SK-N-SH treated with all-trans-retinoic acid at 6 μM for 48 hours (cell line): ENCODE results near the gene BCAT1.
A peak's percentile ranks its signal among the peaks of the same experiment; 100 is the strongest.

Experiments
- ATAC-seq: fragments of 200-7000 bp; cut with Tn5 transposase; 3 replicates; pipeline ENCODE4 v1.9.1; 2020; ENCODE audit warnings: mild to moderate bottlenecking, moderate library complexity
- ARNTL ChIP-seq: fragments of 450-650 bp; formaldehyde crosslinking; IDR thresholded peaks from 2 replicates; pipeline ENCODE4 v1.5.0; 2020; ENCODE audit warnings: low read depth, mild to moderate bottlenecking, moderate library complexity, borderline replicate concordance
- BACH2 ChIP-seq: fragments of 250-450 bp; sonication (Bioruptor Pico); IDR thresholded peaks from 2 replicates; pipeline ENCODE4 v1.9.0; 2021; ENCODE audit warnings: mild to moderate bottlenecking, borderline replicate concordance
- CSDC2 ChIP-seq: fragments of 250-450 bp; sonication (Bioruptor Pico); IDR thresholded peaks from 2 replicates; pipeline ENCODE4 v1.5.0; 2020; ENCODE audit warnings: mild to moderate bottlenecking, moderate library complexity
- ESRRG ChIP-seq: fragments of 250-450 bp; sonication (Bioruptor Pico); IDR thresholded peaks from 2 replicates; pipeline ENCODE4 v1.6.1; 2021; ENCODE audit warnings: mild to moderate bottlenecking
- GLIS3 ChIP-seq: fragments of 250-450 bp; sonication (Bioruptor Pico); IDR thresholded peaks from 2 replicates; pipeline ENCODE4 v1.5.0; 2020; ENCODE audit warnings: mild to moderate bottlenecking, moderate library complexity
- ISL1 ChIP-seq: fragments of 250-450 bp; sonication (Bioruptor Pico); IDR thresholded peaks from 2 replicates; pipeline ENCODE4 v2.1.2; 2022; ENCODE audit warnings: mild to moderate bottlenecking, moderate library complexity
- PPARA ChIP-seq: fragments of 250-450 bp; sonication (Bioruptor Pico); IDR thresholded peaks from 2 replicates; pipeline ENCODE4 v1.5.0; 2020; ENCODE audit warnings: mild to moderate bottlenecking, borderline replicate concordance
- RARB ChIP-seq: fragments of 250-450 bp; sonication (Bioruptor Pico); IDR thresholded peaks from 2 replicates; pipeline ENCODE4 v1.8.0; 2021; ENCODE audit warnings: mild to moderate bottlenecking, moderate library complexity
- TCF4 ChIP-seq: fragments of 250-450 bp; sonication (Bioruptor Pico); IDR thresholded peaks from 2 replicates; pipeline ENCODE4 v1.8.0; 2021; ENCODE audit warnings: mild to moderate bottlenecking, moderate library complexity, borderline replicate concordance
- TOX ChIP-seq: fragments of 250-450 bp; sonication (Bioruptor Pico); IDR thresholded peaks from 2 replicates; pipeline ENCODE4 v1.8.0; 2021; ENCODE audit warnings: mild to moderate bottlenecking, moderate library complexity, borderline replicate concordance
- ZC3H10 ChIP-seq: fragments of 250-450 bp; sonication (Bioruptor Pico); IDR thresholded peaks from 2 replicates; pipeline ENCODE4 v1.5.1; 2021; ENCODE audit warnings: mild to moderate bottlenecking, moderate library complexity
- ZFP3 ChIP-seq: fragments of 250-450 bp; sonication (Bioruptor Pico); IDR thresholded peaks from 2 replicates; pipeline ENCODE4 v1.5.0; 2020; ENCODE audit warnings: mild to moderate bottlenecking, moderate library complexity
- ZFP30 ChIP-seq: fragments of 450-650 bp; formaldehyde crosslinking; IDR thresholded peaks from 2 replicates; pipeline ENCODE4 v1.5.0; 2022; ENCODE audit warnings: mild to moderate bottlenecking, moderate library complexity
- ZNF565 ChIP-seq: fragments of 450-650 bp; formaldehyde crosslinking; conservative IDR thresholded peaks from 2 replicates; pipeline ENCODE4 v1.5.0; 2020; ENCODE audit warnings: low read depth, mild to moderate bottlenecking, moderate library complexity
- ZNF8 ChIP-seq: fragments of 450-650 bp; formaldehyde crosslinking; IDR thresholded peaks from 2 replicates; pipeline ENCODE4 v1.5.0; 2020; ENCODE audit warnings: mild to moderate bottlenecking, moderate library complexity
- TF ChIP-seq, protein P1 (sequence below): fragments of 250-450 bp; sonication (Bioruptor Pico); IDR thresholded peaks from 2 replicates; pipeline ENCODE4 v1.8.0; 2020; ENCODE audit warnings: mild to moderate bottlenecking, moderate library complexity, borderline replicate concordance
- TF ChIP-seq, protein P2 (sequence below): fragments of 250-450 bp; sonication (Bioruptor Pico); IDR thresholded peaks from 2 replicates; pipeline ENCODE4 v1.8.0; 2021; ENCODE audit warnings: low read depth, mild to moderate bottlenecking, moderate library complexity, borderline replicate concordance
- TF ChIP-seq, protein P3 (sequence below): fragments of 250-450 bp; sonication (Bioruptor Pico); IDR thresholded peaks from 2 replicates; pipeline ENCODE4 v1.5.1; 2020; ENCODE audit warnings: low read depth, mild to moderate bottlenecking, moderate library complexity
- TF ChIP-seq, protein P4 (sequence below): fragments of 250-450 bp; sonication (Bioruptor Pico); IDR thresholded peaks from 2 replicates; pipeline ENCODE4 v1.5.1; 2021; ENCODE audit warnings: mild to moderate bottlenecking, moderate library complexity

The BCAT1 gene, protein sequence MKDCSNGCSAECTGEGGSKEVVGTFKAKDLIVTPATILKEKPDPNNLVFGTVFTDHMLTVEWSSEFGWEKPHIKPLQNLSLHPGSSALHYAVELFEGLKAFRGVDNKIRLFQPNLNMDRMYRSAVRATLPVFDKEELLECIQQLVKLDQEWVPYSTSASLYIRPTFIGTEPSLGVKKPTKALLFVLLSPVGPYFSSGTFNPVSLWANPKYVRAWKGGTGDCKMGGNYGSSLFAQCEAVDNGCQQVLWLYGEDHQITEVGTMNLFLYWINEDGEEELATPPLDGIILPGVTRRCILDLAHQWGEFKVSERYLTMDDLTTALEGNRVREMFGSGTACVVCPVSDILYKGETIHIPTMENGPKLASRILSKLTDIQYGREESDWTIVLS

DNA sequence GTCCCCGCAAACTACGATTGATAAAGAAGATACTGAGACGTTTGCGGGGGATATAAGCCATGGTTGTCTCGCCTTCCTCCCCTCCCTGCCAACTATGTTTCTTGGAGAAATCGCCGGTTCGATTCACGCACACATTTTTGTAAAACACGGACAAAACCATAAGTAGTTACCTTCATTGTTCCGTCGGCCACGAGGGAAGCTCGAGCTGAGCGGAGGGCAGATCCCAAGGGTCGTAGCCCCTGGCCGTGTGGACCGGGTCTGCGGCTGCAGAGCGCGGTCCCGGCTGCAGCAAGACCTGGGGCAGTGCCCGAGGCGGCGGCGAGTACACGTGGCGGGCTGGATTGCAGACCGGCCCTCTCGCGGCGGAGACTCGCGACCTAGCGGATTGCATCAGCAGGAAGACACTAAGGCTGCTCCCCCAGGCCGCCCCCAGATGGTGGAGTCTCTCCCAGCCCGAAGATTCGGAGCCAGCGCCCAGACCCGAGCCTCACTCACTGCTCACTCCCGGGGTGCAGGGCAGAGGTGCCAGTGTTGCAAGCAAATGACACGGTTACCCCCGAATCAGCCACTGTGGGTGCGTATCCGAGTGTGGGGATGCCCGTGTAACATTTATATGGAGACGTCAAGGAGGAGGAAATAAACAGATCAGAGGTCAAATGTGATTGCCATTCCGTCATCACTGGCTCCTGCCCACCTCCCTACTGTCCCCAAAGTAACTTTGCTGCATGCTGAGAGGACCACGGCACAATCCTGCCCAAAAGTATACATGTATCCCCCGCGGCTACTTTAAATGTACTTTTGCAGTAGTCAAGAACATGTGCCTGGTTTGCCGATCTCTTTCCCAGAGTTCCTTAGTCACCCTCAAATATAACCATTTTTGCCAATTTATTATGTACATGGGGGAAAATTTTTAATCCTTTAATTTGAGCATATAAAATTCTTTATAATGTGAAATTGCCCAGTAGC lies at the start of gene BCAT1:
Gene BCAT1, minus strand, starts transcription at position 345 of the 966 bp plus-strand sequence. Its CDS starts 169 bp downstream, at position 176.
- TF ChIP-seq TCF4 (CRISPR knock-in tag) (no peak), RARB (no peak)
- TF ChIP-seq, protein P1, sequence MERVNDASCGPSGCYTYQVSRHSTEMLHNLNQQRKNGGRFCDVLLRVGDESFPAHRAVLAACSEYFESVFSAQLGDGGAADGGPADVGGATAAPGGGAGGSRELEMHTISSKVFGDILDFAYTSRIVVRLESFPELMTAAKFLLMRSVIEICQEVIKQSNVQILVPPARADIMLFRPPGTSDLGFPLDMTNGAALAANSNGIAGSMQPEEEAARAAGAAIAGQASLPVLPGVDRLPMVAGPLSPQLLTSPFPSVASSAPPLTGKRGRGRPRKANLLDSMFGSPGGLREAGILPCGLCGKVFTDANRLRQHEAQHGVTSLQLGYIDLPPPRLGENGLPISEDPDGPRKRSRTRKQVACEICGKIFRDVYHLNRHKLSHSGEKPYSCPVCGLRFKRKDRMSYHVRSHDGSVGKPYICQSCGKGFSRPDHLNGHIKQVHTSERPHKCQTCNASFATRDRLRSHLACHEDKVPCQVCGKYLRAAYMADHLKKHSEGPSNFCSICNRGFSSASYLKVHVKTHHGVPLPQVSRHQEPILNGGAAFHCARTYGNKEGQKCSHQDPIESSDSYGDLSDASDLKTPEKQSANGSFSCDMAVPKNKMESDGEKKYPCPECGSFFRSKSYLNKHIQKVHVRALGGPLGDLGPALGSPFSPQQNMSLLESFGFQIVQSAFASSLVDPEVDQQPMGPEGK (CRISPR knock-in tag), result peak; percentile 70; the same call in 1 of the 2 replicates
- ATAC-seq, result peak; percentile 87

DNA sequence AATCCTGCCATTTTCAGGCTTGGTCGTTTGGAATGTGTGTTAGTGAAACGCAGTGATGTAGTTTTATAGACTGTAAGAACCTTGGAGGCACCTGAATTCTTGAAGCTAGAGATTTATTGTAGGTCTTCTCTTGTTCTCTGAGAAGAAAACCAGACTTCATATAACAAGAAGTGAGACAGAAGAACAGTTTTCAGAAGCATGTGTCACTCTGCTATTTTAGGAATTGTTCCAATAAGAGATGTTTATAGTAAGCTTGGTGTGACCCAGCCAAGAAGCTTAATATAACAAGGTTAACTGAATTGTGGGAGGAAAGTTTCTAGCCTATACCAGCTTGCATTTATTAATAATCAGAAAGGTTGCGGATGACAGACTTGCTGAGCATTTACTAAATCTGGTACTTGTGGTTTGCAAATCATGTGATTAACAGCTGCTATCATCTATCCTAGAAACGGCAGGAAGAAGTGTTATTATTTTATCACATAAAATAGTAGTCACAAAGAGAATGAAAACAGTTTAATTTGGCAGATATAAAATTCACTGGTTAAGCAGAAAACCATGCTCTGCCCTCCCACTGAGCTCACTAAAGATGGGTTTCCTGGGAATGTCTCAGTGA lies 49.2 kb upstream of the BCAT1 start:
- peak; percentile 86 for ATAC-seq
- TF ChIP-seq, protein P2, sequence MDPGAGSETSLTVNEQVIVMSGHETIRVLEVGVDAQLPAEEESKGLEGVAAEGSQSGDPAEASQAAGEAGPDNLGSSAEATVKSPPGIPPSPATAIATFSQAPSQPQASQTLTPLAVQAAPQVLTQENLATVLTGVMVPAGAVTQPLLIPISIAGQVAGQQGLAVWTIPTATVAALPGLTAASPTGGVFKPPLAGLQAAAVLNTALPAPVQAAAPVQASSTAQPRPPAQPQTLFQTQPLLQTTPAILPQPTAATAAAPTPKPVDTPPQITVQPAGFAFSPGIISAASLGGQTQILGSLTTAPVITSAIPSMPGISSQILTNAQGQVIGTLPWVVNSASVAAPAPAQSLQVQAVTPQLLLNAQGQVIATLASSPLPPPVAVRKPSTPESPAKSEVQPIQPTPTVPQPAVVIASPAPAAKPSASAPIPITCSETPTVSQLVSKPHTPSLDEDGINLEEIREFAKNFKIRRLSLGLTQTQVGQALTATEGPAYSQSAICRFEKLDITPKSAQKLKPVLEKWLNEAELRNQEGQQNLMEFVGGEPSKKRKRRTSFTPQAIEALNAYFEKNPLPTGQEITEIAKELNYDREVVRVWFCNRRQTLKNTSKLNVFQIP, result 0 out of 2 replicates have a peak, but pooled peaks have one; percentile 46
- TF ChIP-seq TOX (CRISPR knock-in tag) (peak; percentile 54; the same call in 1 of the 2 replicates), RARB (no peak), ZFP3 (no peak), ZC3H10 (CRISPR knock-in tag) (peak; percentile 64; the same call in 1 of the 2 replicates), CSDC2 (CRISPR knock-in tag) (peak; percentile 1; the same call in 1 of the 2 replicates), TCF4 (CRISPR knock-in tag) (peak; percentile 64), PPARA (CRISPR knock-in tag) (no peak), ISL1 (CRISPR knock-in tag) (peak; percentile 88), ARNTL (CRISPR knock-in tag) (no peak)
- TF ChIP-seq, protein P3, sequence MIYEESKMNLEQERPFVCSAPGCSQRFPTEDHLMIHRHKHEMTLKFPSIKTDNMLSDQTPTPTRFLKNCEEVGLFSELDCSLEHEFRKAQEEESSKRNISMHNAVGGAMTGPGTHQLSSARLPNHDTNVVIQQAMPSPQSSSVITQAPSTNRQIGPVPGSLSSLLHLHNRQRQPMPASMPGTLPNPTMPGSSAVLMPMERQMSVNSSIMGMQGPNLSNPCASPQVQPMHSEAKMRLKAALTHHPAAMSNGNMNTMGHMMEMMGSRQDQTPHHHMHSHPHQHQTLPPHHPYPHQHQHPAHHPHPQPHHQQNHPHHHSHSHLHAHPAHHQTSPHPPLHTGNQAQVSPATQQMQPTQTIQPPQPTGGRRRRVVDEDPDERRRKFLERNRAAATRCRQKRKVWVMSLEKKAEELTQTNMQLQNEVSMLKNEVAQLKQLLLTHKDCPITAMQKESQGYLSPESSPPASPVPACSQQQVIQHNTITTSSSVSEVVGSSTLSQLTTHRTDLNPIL (CRISPR knock-in tag), result no peak; the same call in 1 of the 2 replicates
- TF ChIP-seq, protein P1 (CRISPR knock-in tag), result peak; percentile 72; the same call in 1 of the 2 replicates
- TF ChIP-seq, protein P4, sequence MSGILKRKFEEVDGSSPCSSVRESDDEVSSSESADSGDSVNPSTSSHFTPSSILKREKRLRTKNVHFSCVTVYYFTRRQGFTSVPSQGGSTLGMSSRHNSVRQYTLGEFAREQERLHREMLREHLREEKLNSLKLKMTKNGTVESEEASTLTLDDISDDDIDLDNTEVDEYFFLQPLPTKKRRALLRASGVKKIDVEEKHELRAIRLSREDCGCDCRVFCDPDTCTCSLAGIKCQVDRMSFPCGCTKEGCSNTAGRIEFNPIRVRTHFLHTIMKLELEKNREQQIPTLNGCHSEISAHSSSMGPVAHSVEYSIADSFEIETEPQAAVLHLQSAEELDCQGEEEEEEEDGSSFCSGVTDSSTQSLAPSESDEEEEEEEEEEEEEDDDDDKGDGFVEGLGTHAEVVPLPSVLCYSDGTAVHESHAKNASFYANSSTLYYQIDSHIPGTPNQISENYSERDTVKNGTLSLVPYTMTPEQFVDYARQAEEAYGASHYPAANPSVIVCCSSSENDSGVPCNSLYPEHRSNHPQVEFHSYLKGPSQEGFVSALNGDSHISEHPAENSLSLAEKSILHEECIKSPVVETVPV (CRISPR knock-in tag), result peak; percentile 85; the same call in 1 of the 2 replicates

DNA sequence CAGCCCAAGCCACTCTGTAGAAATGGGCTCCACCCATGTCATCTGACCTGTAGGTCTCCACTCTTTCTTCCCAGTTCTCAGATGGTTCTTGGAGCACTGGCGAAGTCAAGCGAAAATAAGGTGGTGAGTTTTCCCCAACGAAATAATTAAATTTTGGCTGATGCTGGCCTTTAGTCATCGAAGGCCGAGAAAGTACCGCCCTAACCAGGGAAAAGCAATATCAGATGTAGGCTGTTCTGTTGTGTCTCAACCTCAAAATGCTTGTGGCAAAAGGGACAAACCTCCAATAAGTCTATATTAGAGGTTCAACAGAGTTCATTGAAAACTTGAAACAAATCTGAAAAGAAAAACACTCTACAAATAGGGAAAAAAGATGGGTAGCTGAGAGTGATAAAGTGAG lies 48.6 kb upstream of the BCAT1 start:
- ATAC-seq, result peak; percentile 60
- TF ChIP-seq CSDC2 (CRISPR knock-in tag) (0 out of 2 replicates have a peak, but pooled peaks have one; percentile 11), ZC3H10 (CRISPR knock-in tag) (no peak), ISL1 (CRISPR knock-in tag) (no peak), ZFP3 (no peak)

DNA sequence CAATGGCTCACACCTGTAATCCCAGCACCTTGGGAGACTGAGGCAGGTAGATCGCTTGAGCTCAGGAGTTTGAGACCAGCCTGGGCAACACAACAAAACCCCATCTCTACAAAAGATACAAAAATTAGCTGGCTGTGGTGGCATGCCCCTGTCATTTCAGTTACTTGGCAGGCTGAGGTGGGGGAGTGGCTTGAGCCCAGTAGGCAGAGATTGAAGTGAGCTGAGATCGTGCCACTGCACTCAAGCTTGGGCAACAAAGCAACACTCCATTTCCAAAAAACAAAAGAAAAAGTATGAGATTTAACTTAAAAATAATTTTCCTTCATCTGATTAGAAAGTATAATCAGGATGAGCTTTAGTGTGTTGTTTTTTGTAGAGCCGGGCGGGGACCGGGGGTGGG lies 47.9 kb upstream of the BCAT1 start:
- no peak for ATAC-seq
- no peak for TF ChIP-seq ESRRG (CRISPR knock-in tag)
- no peak for TF ChIP-seq ZNF8
- TF ChIP-seq BACH2 (CRISPR knock-in tag), result no peak
- no peak for TF ChIP-seq TCF4 (CRISPR knock-in tag)
- TF ChIP-seq, protein P1 (CRISPR knock-in tag), result no peak
- TF ChIP-seq GLIS3 (CRISPR knock-in tag), result no peak
- no peak for TF ChIP-seq ISL1 (CRISPR knock-in tag)
- no peak for TF ChIP-seq ZNF565 (CRISPR knock-in tag)
- TF ChIP-seq TOX (CRISPR knock-in tag), result no peak
- TF ChIP-seq, protein P3 (CRISPR knock-in tag), result no peak
- TF ChIP-seq ARNTL (CRISPR knock-in tag), result no peak
- TF ChIP-seq ZC3H10 (CRISPR knock-in tag), result no peak
- no peak for TF ChIP-seq ZFP30 (CRISPR knock-in tag)
